Stimulated activated CD4-positive, alpha-beta T cell treated with anti-CD3 and anti-CD28 coated beads, Interleukin-15, amount 100 ng/mL, for 1 hour (primary cell): ENCODE measurements around the gene CSNK2A3.
"Not testable (repeated sequence)": the region's sequence is repeated elsewhere in the genome, so short reads cannot be mapped to it uniquely, and the experiment has no call there.

Experiments used
- DNase-seq, 2 donors: peaks; one replicate each; pipeline ENCODE4 v3.0.0-alpha.2; 2020; ENCODE audit warnings: low read depth in 1 of 2, low spot score in 1 of 2

Gene CSNK2A3

GRCh38 chr11:11380340-11380739, 27.3 kb upstream of the CSNK2A3 start:
- no peak for DNase-seq

- no peak for DNase-seq
These were observed 26.6 kb upstream of the CSNK2A3 start for GRCh38 chr11:11379661-11380060.

GRCh38 chr11:11378184-11378940, 25.3 kb upstream of the CSNK2A3 start:
- no peak for DNase-seq

- DNase-seq = no peak
These were observed 21.5 kb upstream of the CSNK2A3 start for GRCh38 chr11:11374358-11375148.

- DNase-seq = no peak
These were observed 20.9 kb upstream of the CSNK2A3 start for GRCh38 chr11:11373934-11374333.

GRCh38 chr11:11372461-11372860, 19.4 kb upstream of the CSNK2A3 start:
- no peak for DNase-seq

GRCh38 chr11:11370962-11371303, 17.9 kb upstream of the CSNK2A3 start:
- DNase-seq = no peak

GRCh38 chr11:11370255-11370961, 17.4 kb upstream of the CSNK2A3 start:
- no peak for DNase-seq

GRCh38 chr11:11366793-11367192, 13.7 kb upstream of the CSNK2A3 start:
- no peak for DNase-seq

GRCh38 chr11:11363674-11364073, 10.6 kb upstream of the CSNK2A3 start:
- no peak for DNase-seq

GRCh38 chr11:11359611-11360010, 6.6 kb upstream of the CSNK2A3 start:
- DNase-seq = no peak

- DNase-seq = no peak
These were observed 3.8 kb upstream of the CSNK2A3 start for GRCh38 chr11:11356842-11357241.

GRCh38 chr11:11351851-11352250, 1.2 kb downstream of the CSNK2A3 start:
- DNase-seq = not testable (repeated sequence)

GRCh38 chr11:11351042-11351586, 1.9 kb downstream of the CSNK2A3 start:
- DNase-seq = no peak

- DNase-seq = no peak
These were observed 3.1 kb downstream of the CSNK2A3 start for GRCh38 chr11:11349870-11350337.

- no peak for DNase-seq
These were observed 3.8 kb downstream of the CSNK2A3 start for GRCh38 chr11:11349106-11349825.

GRCh38 chr11:11348303-11348702, 4.7 kb downstream of the CSNK2A3 start:
- no peak for DNase-seq

- DNase-seq = no peak
These were observed 5.5 kb downstream of the CSNK2A3 start for GRCh38 chr11:11347592-11347991.

GRCh38 chr11:11346303-11346702, 6.7 kb downstream of the CSNK2A3 start:
- no peak for DNase-seq

- DNase-seq = no peak
These were observed 8.0 kb downstream of the CSNK2A3 start for GRCh38 chr11:11345099-11345498.

GRCh38 chr11:11344045-11344444, 9.0 kb downstream of the CSNK2A3 start:
- no peak for DNase-seq
